Lower leg skin (tissue), 3 donors: ENCODE measurements around the gene SRSF4.

Source experiments
- POLR2A ChIP-seq, 2 donors: fragments of 450-650 bp; IDR thresholded peaks; one replicate each; pipeline ENCODE4 v1.6.1; 2016 to 2017; ENCODE audit warnings: antibody characterized with exemption in 2 of 2, mild to moderate bottlenecking in 1 of 2, moderate library complexity in 1 of 2
- TF ChIP-seq, protein P1 (sequence below), 3 donors: fragments of 450-650 bp; IDR thresholded peaks; one replicate each; pipeline ENCODE4 v1.5.1; 2016; ENCODE audit warnings: antibody characterized with exemption in 3 of 3, mild to moderate bottlenecking in 3 of 3, moderate library complexity in 2 of 3

DNA sequence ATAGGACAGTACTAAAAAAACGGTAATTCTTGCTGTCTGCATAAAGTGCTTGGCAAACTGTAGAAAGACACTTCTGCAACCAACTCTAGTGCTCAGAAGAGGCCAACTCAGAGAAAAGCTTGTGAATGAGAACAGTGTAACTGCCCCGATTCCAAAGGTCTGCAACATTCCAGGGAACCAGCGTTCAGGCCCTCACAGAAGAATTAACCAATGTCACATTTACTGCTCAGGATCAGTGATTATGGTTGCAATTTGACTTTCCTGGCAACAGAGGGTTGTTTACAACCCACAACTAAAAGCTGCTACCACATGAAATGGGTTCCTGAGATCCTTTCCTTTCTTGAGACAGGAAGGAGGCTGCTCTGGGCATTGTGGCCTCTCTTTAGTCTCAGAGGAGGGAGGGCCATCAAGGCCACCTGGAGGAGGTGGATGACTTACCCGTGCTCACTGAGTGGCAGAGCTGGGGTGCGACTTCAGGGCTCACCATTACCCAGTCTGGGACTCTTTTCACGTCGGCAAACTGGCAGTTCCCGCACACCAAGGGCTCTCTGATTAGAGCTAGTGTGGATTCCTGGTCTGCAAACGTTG, 15.3 kb downstream of the SRSF4 start:
- no peak for TF ChIP-seq POLR2A (IDR thresholded peaks at IDR 0.05)
- TF ChIP-seq, protein P1, sequence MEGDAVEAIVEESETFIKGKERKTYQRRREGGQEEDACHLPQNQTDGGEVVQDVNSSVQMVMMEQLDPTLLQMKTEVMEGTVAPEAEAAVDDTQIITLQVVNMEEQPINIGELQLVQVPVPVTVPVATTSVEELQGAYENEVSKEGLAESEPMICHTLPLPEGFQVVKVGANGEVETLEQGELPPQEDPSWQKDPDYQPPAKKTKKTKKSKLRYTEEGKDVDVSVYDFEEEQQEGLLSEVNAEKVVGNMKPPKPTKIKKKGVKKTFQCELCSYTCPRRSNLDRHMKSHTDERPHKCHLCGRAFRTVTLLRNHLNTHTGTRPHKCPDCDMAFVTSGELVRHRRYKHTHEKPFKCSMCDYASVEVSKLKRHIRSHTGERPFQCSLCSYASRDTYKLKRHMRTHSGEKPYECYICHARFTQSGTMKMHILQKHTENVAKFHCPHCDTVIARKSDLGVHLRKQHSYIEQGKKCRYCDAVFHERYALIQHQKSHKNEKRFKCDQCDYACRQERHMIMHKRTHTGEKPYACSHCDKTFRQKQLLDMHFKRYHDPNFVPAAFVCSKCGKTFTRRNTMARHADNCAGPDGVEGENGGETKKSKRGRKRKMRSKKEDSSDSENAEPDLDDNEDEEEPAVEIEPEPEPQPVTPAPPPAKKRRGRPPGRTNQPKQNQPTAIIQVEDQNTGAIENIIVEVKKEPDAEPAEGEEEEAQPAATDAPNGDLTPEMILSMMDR (IDR thresholded peaks at IDR 0.05) = no peak
